ENCODE data around the gene APOA5. TPM values are rescaled to one million over a fixed set of nuclear protein-coding genes. Genes with fewer than 3 reads are reported as not detected.
"Not testable (repeated sequence)": the region's sequence is repeated elsewhere in the genome, so short reads cannot be mapped to it uniquely, and the experiment has no call there.

Gene APOA5
- total RNA-seq, 1 experiment from 2014 or later, result 0.20 TPM

- H3K9me3 Mint-ChIP-seq; H3K4me3 Mint-ChIP-seq; POLR2A ChIA-PET; H3K36me3 Mint-ChIP-seq; ATAC-seq; H3K27ac Mint-ChIP-seq; DNase-seq (ENCODE audit: low spot score); H3K4me1 Mint-ChIP-seq; H3K27me3 Mint-ChIP-seq (ENCODE audit: low read depth); CTCF ChIA-PET: not testable (repeated sequence)
Measured at GRCh38 chr11:116801662-116802061, 10.0 kb upstream of the APOA5 start.

DNA sequence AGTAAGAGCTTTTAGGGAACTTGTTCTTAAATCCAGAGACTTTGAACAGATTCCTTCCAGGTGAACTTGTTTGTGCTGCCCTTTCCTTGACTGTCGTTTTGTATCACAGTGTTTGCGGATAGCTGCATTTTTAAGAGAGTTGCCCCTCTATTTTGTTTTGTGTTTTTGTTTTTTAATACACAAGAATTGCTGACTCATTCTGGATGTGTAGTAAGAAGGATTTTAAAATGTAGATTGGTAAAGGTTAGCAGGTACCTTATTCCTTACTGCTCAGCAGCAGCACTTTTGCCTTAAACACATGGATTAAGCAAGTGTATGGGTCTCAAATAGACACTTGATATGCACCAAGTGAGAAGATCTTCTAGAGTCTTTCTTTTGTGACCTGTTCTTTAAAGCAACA is 8.9 kb upstream of the APOA5 start:
- H3K27ac Mint-ChIP-seq, result no peak overlapping the region
- ATAC-seq, result no peak
- TF ChIP-seq NFYB (CRISPR knock-in tag; conservative IDR thresholded peaks at IDR 0.05; ENCODE audit: low read depth), result no peak
- TF ChIP-seq USF1 (CRISPR knock-in tag; IDR thresholded peaks at IDR 0.05), result no peak
- TF ChIP-seq ESRRA (CRISPR knock-in tag; IDR thresholded peaks at IDR 0.05; ENCODE audit: borderline replicate concordance), result no peak
- TF ChIP-seq CREM (CRISPR knock-in tag; IDR thresholded peaks at IDR 0.05), result no peak
- no peak for TF ChIP-seq ZNF232 (CRISPR knock-in tag; IDR thresholded peaks at IDR 0.05)
- TF ChIP-seq ZNF121 (CRISPR knock-in tag; IDR thresholded peaks at IDR 0.05), result no peak
- TF ChIP-seq, protein P1, sequence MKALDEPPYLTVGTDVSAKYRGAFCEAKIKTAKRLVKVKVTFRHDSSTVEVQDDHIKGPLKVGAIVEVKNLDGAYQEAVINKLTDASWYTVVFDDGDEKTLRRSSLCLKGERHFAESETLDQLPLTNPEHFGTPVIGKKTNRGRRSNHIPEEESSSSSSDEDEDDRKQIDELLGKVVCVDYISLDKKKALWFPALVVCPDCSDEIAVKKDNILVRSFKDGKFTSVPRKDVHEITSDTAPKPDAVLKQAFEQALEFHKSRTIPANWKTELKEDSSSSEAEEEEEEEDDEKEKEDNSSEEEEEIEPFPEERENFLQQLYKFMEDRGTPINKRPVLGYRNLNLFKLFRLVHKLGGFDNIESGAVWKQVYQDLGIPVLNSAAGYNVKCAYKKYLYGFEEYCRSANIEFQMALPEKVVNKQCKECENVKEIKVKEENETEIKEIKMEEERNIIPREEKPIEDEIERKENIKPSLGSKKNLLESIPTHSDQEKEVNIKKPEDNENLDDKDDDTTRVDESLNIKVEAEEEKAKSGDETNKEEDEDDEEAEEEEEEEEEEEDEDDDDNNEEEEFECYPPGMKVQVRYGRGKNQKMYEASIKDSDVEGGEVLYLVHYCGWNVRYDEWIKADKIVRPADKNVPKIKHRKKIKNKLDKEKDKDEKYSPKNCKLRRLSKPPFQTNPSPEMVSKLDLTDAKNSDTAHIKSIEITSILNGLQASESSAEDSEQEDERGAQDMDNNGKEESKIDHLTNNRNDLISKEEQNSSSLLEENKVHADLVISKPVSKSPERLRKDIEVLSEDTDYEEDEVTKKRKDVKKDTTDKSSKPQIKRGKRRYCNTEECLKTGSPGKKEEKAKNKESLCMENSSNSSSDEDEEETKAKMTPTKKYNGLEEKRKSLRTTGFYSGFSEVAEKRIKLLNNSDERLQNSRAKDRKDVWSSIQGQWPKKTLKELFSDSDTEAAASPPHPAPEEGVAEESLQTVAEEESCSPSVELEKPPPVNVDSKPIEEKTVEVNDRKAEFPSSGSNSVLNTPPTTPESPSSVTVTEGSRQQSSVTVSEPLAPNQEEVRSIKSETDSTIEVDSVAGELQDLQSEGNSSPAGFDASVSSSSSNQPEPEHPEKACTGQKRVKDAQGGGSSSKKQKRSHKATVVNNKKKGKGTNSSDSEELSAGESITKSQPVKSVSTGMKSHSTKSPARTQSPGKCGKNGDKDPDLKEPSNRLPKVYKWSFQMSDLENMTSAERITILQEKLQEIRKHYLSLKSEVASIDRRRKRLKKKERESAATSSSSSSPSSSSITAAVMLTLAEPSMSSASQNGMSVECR (CRISPR knock-in tag; IDR thresholded peaks at IDR 0.05; ENCODE audit: borderline replicate concordance), result no peak
- CTCF ChIA-PET, result interaction anchor here (1.0 to 1.8 kb wide), 2 partner anchors 10 to 159 kb away, joined by 6 to 14 read pairs; partner anchors contain the start of gene APOA5
- no peaks in the 10 kb centered on the region for H3K36me3 Mint-ChIP-seq
- no peaks in the 10 kb centered on the region; the same call in 1 of the 2 replicates for H3K27me3 Mint-ChIP-seq (ENCODE audit: low read depth)
- no peak overlapping the region for H3K4me3 Mint-ChIP-seq
- no peaks in the 10 kb centered on the region for H3K4me1 Mint-ChIP-seq
- no peaks in the 10 kb centered on the region for H3K9me3 Mint-ChIP-seq
- no peak for DNase-seq (ENCODE audit: low spot score)
- POLR2A ChIA-PET, result no interaction called here

- Mint-ChIP-seq H3K4me1 (no peaks in the 10 kb centered on the region), H3K4me3 (no peak overlapping the region), H3K27ac (no peak overlapping the region), H3K36me3 (no peaks in the 10 kb centered on the region), H3K9me3 (no peaks in the 10 kb centered on the region), H3K27me3 (ENCODE audit: low read depth) (no peaks in the 10 kb centered on the region; the same call in 1 of the 2 replicates)
- DNase-seq (ENCODE audit: low spot score), result no peak
- TF ChIP-seq ZNF671 (CRISPR knock-in tag; IDR thresholded peaks at IDR 0.05) (no peak), RORB (CRISPR knock-in tag; IDR thresholded peaks at IDR 0.05) (no peak), NFATC4 (CRISPR knock-in tag; IDR thresholded peaks at IDR 0.05) (no peak)
- ChIA-PET CTCF (interaction anchor here (1.0 to 1.2 kb wide), 2 partner anchors 37 to 65 kb away, joined by 3 read pairs; no protein-coding TSS in a partner anchor), POLR2A (no interaction called here)
- ATAC-seq, result no peak
Measured at GRCh38 chr11:116798368-116798767, 6.7 kb upstream of the APOA5 start.

- no peak for ATAC-seq
- ChIA-PET CTCF (interaction anchor here (1.0 kb wide), 1 partner anchor 38 kb away, joined by 3 read pairs; no protein-coding TSS in a partner anchor), POLR2A (no interaction called here)
- Mint-ChIP-seq H3K27me3 (ENCODE audit: low read depth) (peaks cover 2% of the 10 kb centered on the region; the same call in 1 of the 2 replicates), H3K27ac (no peak overlapping the region), H3K9me3 (no peaks in the 10 kb centered on the region), H3K4me1 (peaks cover 3% of the 10 kb centered on the region; the same call in 1 of the 2 replicates), H3K4me3 (no peak overlapping the region), H3K36me3 (no peaks in the 10 kb centered on the region)
- DNase-seq (ENCODE audit: low spot score), result no peak
- TF ChIP-seq ESRRA (CRISPR knock-in tag; IDR thresholded peaks at IDR 0.05; ENCODE audit: borderline replicate concordance), result no peak
- TF ChIP-seq ZNF263 (CRISPR knock-in tag; IDR thresholded peaks at IDR 0.05; ENCODE audit: low read depth), result no peak
- TF ChIP-seq MYBL2 (CRISPR knock-in tag; IDR thresholded peaks at IDR 0.05), result no peak
- TF ChIP-seq OVOL2 (CRISPR knock-in tag; IDR thresholded peaks at IDR 0.05; ENCODE audit: borderline replicate concordance), result no peak
- TF ChIP-seq ERG (CRISPR knock-in tag; IDR thresholded peaks at IDR 0.05), result no peak
- no peak for TF ChIP-seq PRDM15 (CRISPR knock-in tag; IDR thresholded peaks at IDR 0.05)
- TF ChIP-seq ZNF317 (CRISPR knock-in tag; IDR thresholded peaks at IDR 0.05; ENCODE audit: borderline replicate concordance, low read depth), result no peak
- no peak for TF ChIP-seq ELF4 (CRISPR knock-in tag; IDR thresholded peaks at IDR 0.05; ENCODE audit: low read depth)
- TF ChIP-seq SOX15 (CRISPR knock-in tag; IDR thresholded peaks at IDR 0.05), result no peak
Measured at GRCh38 chr11:116797816-116798215, 6.1 kb upstream of the APOA5 start.

Measured in WTC11 (cell line).